ENCODE data around the gene ECE1. TPM values are rescaled to one million over a fixed set of nuclear protein-coding genes. Genes with fewer than 3 reads are reported as not detected.

ECE1 gene
- total RNA-seq, 1 donor from 2014 or later, result 90.9 TPM

DNA sequence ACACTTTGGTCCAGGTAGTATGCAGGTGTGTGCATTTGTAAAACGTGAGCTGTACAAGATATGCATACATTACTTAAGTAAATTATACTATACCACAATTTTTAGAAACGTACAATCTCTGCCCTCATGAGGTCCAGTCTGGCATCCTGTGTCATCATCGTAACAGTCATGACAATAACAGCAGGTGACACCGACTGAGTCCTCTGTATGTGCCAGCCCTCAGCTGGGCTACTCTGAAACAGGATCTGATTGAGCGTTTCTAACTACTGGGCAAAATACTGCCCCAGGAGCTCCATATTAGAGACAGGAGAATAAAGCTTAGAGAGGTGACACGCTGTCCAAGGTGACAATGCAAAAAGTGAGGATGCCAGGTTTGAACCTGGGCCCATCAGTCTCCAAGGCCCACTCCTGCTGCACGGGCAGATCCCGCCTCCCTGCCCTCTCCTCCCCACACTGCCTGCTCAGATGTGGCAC, 47.2 kb upstream of the ECE1 start:
- Histone ChIP-seq H3K27ac (peak overlapping the region; percentile 73), H3K27me3 (ENCODE audit: low read depth) (no peaks in the 10 kb centered on the region), H3K4me1 (peaks cover 95% of the 10 kb centered on the region), H3K36me3 (no peaks in the 10 kb centered on the region), H3K9me3 (no peaks in the 10 kb centered on the region), H3K4me3 (no peak overlapping the region)
- ATAC-seq (no peak), DNase-seq (no peak)
- intact Hi-C loops (cut with DNase I), result no loop called here
- TF ChIP-seq, protein P1, sequence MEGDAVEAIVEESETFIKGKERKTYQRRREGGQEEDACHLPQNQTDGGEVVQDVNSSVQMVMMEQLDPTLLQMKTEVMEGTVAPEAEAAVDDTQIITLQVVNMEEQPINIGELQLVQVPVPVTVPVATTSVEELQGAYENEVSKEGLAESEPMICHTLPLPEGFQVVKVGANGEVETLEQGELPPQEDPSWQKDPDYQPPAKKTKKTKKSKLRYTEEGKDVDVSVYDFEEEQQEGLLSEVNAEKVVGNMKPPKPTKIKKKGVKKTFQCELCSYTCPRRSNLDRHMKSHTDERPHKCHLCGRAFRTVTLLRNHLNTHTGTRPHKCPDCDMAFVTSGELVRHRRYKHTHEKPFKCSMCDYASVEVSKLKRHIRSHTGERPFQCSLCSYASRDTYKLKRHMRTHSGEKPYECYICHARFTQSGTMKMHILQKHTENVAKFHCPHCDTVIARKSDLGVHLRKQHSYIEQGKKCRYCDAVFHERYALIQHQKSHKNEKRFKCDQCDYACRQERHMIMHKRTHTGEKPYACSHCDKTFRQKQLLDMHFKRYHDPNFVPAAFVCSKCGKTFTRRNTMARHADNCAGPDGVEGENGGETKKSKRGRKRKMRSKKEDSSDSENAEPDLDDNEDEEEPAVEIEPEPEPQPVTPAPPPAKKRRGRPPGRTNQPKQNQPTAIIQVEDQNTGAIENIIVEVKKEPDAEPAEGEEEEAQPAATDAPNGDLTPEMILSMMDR (IDR thresholded peaks at IDR 0.05), result no peak

GRCh38 chr1:21337010-21337437, 46.8 kb upstream of the ECE1 start:
- no peak overlapping the region for H3K4me3 ChIP-seq
- TF ChIP-seq, protein P1 (IDR thresholded peaks at IDR 0.05), result no peak
- H3K4me1 ChIP-seq, result peaks cover 96% of the 10 kb centered on the region
- no peaks in the 10 kb centered on the region for H3K9me3 ChIP-seq
- peak overlapping the region; percentile 73 for H3K27ac ChIP-seq
- DNase-seq (no peak), ATAC-seq (no peak)
- H3K36me3 ChIP-seq, result no peaks in the 10 kb centered on the region
- H3K27me3 ChIP-seq (ENCODE audit: low read depth), result no peaks in the 10 kb centered on the region
- intact Hi-C loops (cut with DNase I), result no loop called here

- Histone ChIP-seq H3K4me1 (peaks cover 96% of the 10 kb centered on the region), H3K36me3 (no peaks in the 10 kb centered on the region), H3K27me3 (ENCODE audit: low read depth) (no peaks in the 10 kb centered on the region), H3K27ac (peak overlapping the region; percentile 78), H3K4me3 (no peak overlapping the region), H3K9me3 (no peaks in the 10 kb centered on the region)
- ATAC-seq, result no peak
- no peak for DNase-seq
- TF ChIP-seq, protein P1 (IDR thresholded peaks at IDR 0.05), result no peak
- intact Hi-C loops (cut with DNase I), result no loop called here
These were observed 45.5 kb upstream of the ECE1 start for GRCh38 chr1:21335750-21336224.

GRCh38 chr1:21335088-21335691, 44.9 kb upstream of the ECE1 start:
- ATAC-seq (no peak), DNase-seq (no peak)
- Histone ChIP-seq H3K4me1 (peaks cover 96% of the 10 kb centered on the region), H3K27me3 (ENCODE audit: low read depth) (no peaks in the 10 kb centered on the region), H3K9me3 (no peaks in the 10 kb centered on the region), H3K36me3 (no peaks in the 10 kb centered on the region), H3K27ac (peak overlapping the region; percentile 78), H3K4me3 (peak overlapping the region; percentile 42)
- intact Hi-C loops (cut with DNase I), result no loop called here
- TF ChIP-seq, protein P1 (IDR thresholded peaks at IDR 0.05), result no peak

DNA sequence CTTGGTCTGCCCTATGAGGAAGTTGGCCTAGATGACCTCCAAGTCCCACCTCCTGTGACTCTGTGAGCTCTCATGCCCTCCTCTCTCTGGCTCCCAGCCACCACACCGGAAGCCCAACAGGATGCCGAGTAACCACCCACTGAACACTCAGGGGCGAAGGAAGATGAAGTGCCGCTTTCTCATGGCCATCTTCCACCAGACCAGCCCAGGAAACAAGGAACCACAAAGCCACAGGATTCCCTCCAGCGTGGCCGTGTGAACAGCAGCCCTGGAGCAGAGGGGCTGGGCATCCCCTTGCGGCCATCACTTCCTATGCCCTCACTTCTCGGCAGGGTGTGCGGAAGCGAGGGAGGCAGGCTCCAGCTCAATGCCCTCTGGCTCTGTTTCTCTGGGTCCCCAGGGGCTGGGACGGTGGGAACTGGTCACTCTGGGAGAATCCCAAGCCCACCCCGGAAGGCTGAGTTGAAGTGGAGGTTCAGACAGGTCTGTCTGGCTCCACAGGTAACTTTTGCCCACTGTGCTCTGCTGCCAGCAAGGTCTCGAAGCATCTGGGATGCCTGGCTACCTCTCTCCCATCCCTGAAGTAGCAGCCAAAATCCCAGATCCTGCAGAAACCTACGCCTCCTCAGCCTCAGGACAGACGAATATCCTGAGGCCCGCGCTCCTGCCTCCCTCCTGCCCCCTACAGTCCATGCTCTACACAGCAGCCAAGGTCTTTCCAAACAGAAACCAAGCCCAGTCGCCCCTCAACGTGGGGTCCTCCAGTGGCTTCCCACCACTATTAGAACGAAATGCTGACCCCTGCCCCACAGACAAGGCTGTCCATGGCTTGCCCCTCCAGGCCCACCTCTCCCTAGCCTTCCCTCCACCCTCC, 44.2 kb upstream of the ECE1 start:
- no peaks in the 10 kb centered on the region for H3K27me3 ChIP-seq (ENCODE audit: low read depth)
- H3K4me3 ChIP-seq, result peak overlapping the region; percentile 42
- peaks cover 89% of the 10 kb centered on the region for H3K4me1 ChIP-seq
- TF ChIP-seq, protein P1 (IDR thresholded peaks at IDR 0.05), result peak; percentile 72
- H3K27ac ChIP-seq, result peak overlapping the region; percentile 78
- H3K9me3 ChIP-seq, result no peaks in the 10 kb centered on the region
- DNase-seq (peak; percentile 86), ATAC-seq (peak; percentile 70 to 75)
- intact Hi-C loops (cut with DNase I), result no loop called here
- H3K36me3 ChIP-seq, result no peaks in the 10 kb centered on the region
